Stomach (tissue), 4 donors: ENCODE measurements around the gene TMEM271.

Experiments used
- EP300 ChIP-seq: sonication (generic); formaldehyde crosslinking; IDR thresholded peaks from one replicate; pipeline ENCODE4 v1.6.1; 2017; ENCODE audit warnings: antibody characterized with exemption
- TF ChIP-seq, protein P1 (sequence below), 7 experiments: fragments of 450-650 bp in 4 of 7; fragments of 200-600 bp in 3 of 7; sonication (generic) in 3 of 7; IDR thresholded peaks; one replicate each; pipeline ENCODE4 v1.5.1; 2016 to 2019; ENCODE audit warnings: antibody characterized with exemption in 7 of 7, control low read depth in 2 of 7, mild to moderate bottlenecking in 1 of 7

DNA sequence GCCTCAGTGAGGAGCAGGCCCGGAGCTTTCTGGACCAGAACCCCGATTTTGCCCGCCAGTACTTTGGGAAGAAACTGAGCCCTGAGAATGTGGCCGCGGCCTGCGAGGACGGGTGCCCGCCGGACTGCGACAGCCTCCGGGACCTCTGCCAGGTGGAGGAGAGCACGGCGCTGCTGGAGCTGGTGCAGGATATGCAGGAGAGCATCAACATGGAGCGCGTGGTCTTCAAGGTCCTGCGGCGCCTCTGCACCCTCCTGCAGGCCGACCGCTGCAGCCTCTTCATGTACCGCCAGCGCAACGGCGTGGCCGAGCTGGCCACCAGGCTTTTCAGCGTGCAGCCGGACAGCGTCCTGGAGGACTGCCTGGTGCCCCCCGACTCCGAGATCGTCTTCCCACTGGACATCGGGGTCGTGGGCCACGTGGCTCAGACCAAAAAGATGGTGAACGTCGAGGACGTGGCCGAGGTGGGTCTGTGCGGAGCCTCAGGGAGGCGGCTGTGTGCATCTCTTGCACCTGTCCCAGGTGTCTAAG is 49.6 kb upstream of the TMEM271 start:
- no peak for TF ChIP-seq EP300
- TF ChIP-seq, protein P1, sequence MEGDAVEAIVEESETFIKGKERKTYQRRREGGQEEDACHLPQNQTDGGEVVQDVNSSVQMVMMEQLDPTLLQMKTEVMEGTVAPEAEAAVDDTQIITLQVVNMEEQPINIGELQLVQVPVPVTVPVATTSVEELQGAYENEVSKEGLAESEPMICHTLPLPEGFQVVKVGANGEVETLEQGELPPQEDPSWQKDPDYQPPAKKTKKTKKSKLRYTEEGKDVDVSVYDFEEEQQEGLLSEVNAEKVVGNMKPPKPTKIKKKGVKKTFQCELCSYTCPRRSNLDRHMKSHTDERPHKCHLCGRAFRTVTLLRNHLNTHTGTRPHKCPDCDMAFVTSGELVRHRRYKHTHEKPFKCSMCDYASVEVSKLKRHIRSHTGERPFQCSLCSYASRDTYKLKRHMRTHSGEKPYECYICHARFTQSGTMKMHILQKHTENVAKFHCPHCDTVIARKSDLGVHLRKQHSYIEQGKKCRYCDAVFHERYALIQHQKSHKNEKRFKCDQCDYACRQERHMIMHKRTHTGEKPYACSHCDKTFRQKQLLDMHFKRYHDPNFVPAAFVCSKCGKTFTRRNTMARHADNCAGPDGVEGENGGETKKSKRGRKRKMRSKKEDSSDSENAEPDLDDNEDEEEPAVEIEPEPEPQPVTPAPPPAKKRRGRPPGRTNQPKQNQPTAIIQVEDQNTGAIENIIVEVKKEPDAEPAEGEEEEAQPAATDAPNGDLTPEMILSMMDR (IDR thresholded peaks at IDR 0.05) = no peak
